ENCODE results near the gene CUEDC1. TPM values are rescaled to one million over a fixed set of nuclear protein-coding genes. Genes with fewer than 3 reads are reported as not detected.

Gene CUEDC1
- total and polyA plus RNA-seq, 2 of the 13 experiments (the other 11 are each of a cell fraction or from before 2014, with no cell fraction given): 7.4 to 12.9 TPM

DNA sequence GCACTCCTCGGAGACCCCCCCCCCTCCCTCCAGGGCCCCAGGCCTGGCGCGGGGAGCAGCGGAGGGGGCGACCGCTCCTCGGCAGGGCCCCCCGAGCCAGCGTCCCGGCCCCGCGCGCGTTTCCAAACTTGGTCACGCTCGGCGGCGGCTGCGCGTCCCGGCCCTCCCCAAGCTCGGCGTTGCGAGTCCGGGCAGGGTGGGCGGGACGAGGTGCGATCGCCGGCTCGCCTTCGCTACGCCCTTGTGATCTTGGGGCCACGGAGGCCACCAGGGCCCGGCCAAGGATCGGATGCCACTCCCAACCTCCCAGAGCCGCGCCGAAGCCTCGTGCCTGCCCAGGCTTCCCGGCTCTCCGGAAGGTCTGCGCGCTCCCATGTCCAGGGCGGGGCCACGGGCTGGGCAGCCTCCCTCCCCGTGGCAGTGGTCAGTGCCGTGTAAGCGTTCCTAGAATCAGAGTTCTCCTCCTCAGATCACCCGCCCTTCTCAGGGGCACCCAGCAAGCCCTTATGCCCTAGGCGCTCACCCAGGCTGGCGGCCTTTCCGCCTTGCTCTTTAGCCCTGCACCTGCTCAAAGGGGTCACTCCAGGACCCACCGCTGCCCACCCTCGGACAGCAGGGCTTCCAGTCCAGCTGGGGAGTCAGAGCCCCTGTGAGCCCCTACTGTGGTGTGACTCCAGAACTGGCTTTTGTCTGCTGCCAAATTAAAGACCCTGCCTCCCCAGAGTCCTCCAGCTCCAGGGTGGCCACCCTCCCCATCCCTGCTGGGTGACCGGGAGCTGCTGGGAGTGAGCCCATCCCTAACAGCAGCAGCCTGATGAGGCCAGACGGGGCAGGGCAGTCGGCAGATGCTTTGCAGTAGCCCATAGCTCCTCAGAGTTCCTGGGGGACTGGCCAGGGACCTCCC lies 93.2 kb downstream of the CUEDC1 start (continued):
- TF ChIP-seq ZNF430 (CRISPR knock-in tag; IDR thresholded peaks at IDR 0.05) (peak; percentile 81; the same call in 1 of the 2 replicates), ZNF17 (CRISPR knock-in tag; IDR thresholded peaks at IDR 0.05) (no peak; the same call in 1 of the 2 replicates), MIER3 (CRISPR knock-in tag; IDR thresholded peaks at IDR 0.05; ENCODE audit: borderline replicate concordance) (0 out of 2 replicates have a peak, but pooled peaks have one; percentile 57), ZNF766 (CRISPR knock-in tag; IDR thresholded peaks at IDR 0.05; ENCODE audit: borderline replicate concordance) (peak; percentile 99), ZNF552 (CRISPR knock-in tag; IDR thresholded peaks at IDR 0.05; ENCODE audit: borderline replicate concordance) (peak; percentile 77), ZNF674 (CRISPR knock-in tag; IDR thresholded peaks at IDR 0.05; ENCODE audit: low read depth) (0 out of 2 replicates have a peak, but pooled peaks have one; percentile 90), ZNF12 (CRISPR knock-in tag; IDR thresholded peaks at IDR 0.05) (peak; percentile 57; the same call in 1 of the 2 replicates), ZNF350 (CRISPR knock-in tag; IDR thresholded peaks at IDR 0.05; ENCODE audit: borderline replicate concordance, low read depth) (peak; percentile 49), ZNF142 (CRISPR knock-in tag; IDR thresholded peaks at IDR 0.05) (peak; percentile 94), ZNF768 (CRISPR knock-in tag; IDR thresholded peaks at IDR 0.05) (no peak; the same call in 1 of the 2 replicates), ZNF614 (CRISPR knock-in tag; IDR thresholded peaks at IDR 0.05; ENCODE audit: borderline replicate concordance) (peak; percentile 72), LRRFIP1 (CRISPR knock-in tag; conservative IDR thresholded peaks at IDR 0.05) (no peak; the same call in 1 of the 2 replicates), PLRG1 (conservative IDR thresholded peaks at IDR 0.05) (no peak), HINFP (CRISPR knock-in tag; IDR thresholded peaks at IDR 0.05; ENCODE audit: low read depth) (no peak), POLR2AphosphoS2 (IDR thresholded peaks at IDR 0.05; ENCODE audit: low read depth, low read length) (peak; percentile 14; the same call in 1 of the 2 replicates), ARNTL (CRISPR knock-in tag; IDR thresholded peaks at IDR 0.05) (peak; percentile 93)
- TF ChIP-seq, protein P1, sequence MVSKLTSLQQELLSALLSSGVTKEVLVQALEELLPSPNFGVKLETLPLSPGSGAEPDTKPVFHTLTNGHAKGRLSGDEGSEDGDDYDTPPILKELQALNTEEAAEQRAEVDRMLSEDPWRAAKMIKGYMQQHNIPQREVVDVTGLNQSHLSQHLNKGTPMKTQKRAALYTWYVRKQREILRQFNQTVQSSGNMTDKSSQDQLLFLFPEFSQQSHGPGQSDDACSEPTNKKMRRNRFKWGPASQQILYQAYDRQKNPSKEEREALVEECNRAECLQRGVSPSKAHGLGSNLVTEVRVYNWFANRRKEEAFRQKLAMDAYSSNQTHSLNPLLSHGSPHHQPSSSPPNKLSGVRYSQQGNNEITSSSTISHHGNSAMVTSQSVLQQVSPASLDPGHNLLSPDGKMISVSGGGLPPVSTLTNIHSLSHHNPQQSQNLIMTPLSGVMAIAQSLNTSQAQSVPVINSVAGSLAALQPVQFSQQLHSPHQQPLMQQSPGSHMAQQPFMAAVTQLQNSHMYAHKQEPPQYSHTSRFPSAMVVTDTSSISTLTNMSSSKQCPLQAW (CRISPR knock-in tag; IDR thresholded peaks at IDR 0.05): no peak; the same call in 1 of the 2 replicates

Data from HepG2 (cell line).